GM19467 (cell line): Measurements from ENCODE around the gene ARHGAP40.
"Not testable (repeated sequence)": the region's sequence is repeated elsewhere in the genome, so short reads cannot be mapped to it uniquely, and the experiment has no call there.

Experiments used
- ATAC-seq: cut with Tn5 transposase; IDR thresholded peaks from one replicate; pipeline ENCODE4 v1.9.1; 2021; ENCODE audit warnings: mild to moderate bottlenecking, moderate library complexity; ENCODE audit not compliant: unreplicated experiment

The ARHGAP40 gene

GRCh38 chr20:38586181-38586525 lies 15.5 kb upstream of the ARHGAP40 start:
- no peak for ATAC-seq

GRCh38 chr20:38588303-38588702 lies 13.3 kb upstream of the ARHGAP40 start:
- no peak for ATAC-seq

- ATAC-seq: no peak
These were observed 12.3 kb upstream of the ARHGAP40 start for GRCh38 chr20:38589351-38589750.

GRCh38 chr20:38589967-38590675 lies 11.5 kb upstream of the ARHGAP40 start:
- no peak for ATAC-seq

- ATAC-seq: no peak
These were observed 10.7 kb upstream of the ARHGAP40 start for GRCh38 chr20:38590676-38591473.

- ATAC-seq: no peak
These were observed 9.9 kb upstream of the ARHGAP40 start for GRCh38 chr20:38591474-38592410.

- not testable (repeated sequence) for ATAC-seq
These were observed 9.2 kb upstream of the ARHGAP40 start for GRCh38 chr20:38592411-38592790.

GRCh38 chr20:38594281-38594680 lies 7.3 kb upstream of the ARHGAP40 start:
- ATAC-seq: not testable (repeated sequence)

- ATAC-seq: not testable (repeated sequence)
These were observed 5.7 kb upstream of the ARHGAP40 start for GRCh38 chr20:38595886-38596285.

GRCh38 chr20:38599410-38599882 lies 2.2 kb upstream of the ARHGAP40 start:
- no peak for ATAC-seq

- ATAC-seq: no peak
These were observed 1.6 kb upstream of the ARHGAP40 start for GRCh38 chr20:38600057-38600456.

- ATAC-seq: no peak
These were observed 574 bp downstream of the ARHGAP40 start for GRCh38 chr20:38602185-38602581.

- ATAC-seq: no peak
These were observed 1.7 kb downstream of the ARHGAP40 start for GRCh38 chr20:38603286-38603685.

- no peak for ATAC-seq
These were observed 3.3 kb downstream of the ARHGAP40 start for GRCh38 chr20:38604873-38605303.

- ATAC-seq: no peak
These were observed 5.7 kb downstream of the ARHGAP40 start for GRCh38 chr20:38607351-38607750.

- ATAC-seq: no peak
These were observed 6.6 kb downstream of the ARHGAP40 start for GRCh38 chr20:38608188-38608587.

- no peak for ATAC-seq
These were observed 8.2 kb downstream of the ARHGAP40 start for GRCh38 chr20:38609815-38610214.

- ATAC-seq: no peak
These were observed 8.9 kb downstream of the ARHGAP40 start for GRCh38 chr20:38610521-38610920.

GRCh38 chr20:38612751-38613515 lies 11.3 kb downstream of the ARHGAP40 start:
- ATAC-seq: no peak

GRCh38 chr20:38615283-38615682 lies 13.7 kb downstream of the ARHGAP40 start:
- no peak for ATAC-seq
